Thyroid gland (tissue), 4 donors: ENCODE data around the gene FAM53B.

ENCODE experiments used
- CTCF ChIP-seq, 6 experiments: fragments of 200-600 bp in 3 of 6; fragments of 450-650 bp in 3 of 6; sonication (generic) in 3 of 6; IDR thresholded peaks; one replicate each; pipeline ENCODE4 v1.5.1; 2016 to 2019; ENCODE audit warnings: antibody characterized with exemption in 6 of 6, mild to moderate bottlenecking in 2 of 6, inconsistent platforms in 1 of 6, moderate library complexity in 1 of 6
- POLR2A ChIP-seq, 2 donors: fragments of 450-650 bp; IDR thresholded peaks; one replicate each; pipeline ENCODE4 v1.6.1; 2017; ENCODE audit warnings: antibody characterized with exemption in 2 of 2, mild to moderate bottlenecking in 2 of 2, moderate library complexity in 1 of 2

- TF ChIP-seq CTCF (IDR thresholded peaks at IDR 0.05) (no peak), POLR2A (IDR thresholded peaks at IDR 0.05) (no peak)
Measured at GRCh38 chr10:124676416-124677062, 67.6 kb downstream of the FAM53B start.
